HG02571 (cell line): ENCODE measurements around the gene TSPAN7.

Experiments
- ATAC-seq: cut with Tn5 transposase; IDR thresholded peaks from one replicate; pipeline ENCODE4 v1.9.1; 2021; ENCODE audit warnings: mild to moderate bottlenecking, moderate library complexity; ENCODE audit not compliant: unreplicated experiment

The TSPAN7 gene

GRCh38 chrX:38641197-38641596 is 79.9 kb downstream of the TSPAN7 start:
- ATAC-seq = no peak

- ATAC-seq = no peak
Measured at GRCh38 chrX:38643903-38644302, 82.6 kb downstream of the TSPAN7 start.

- ATAC-seq = no peak
Measured at GRCh38 chrX:38646129-38646528, 84.8 kb downstream of the TSPAN7 start.

- ATAC-seq = no peak
Measured at GRCh38 chrX:38649221-38649620, 87.9 kb downstream of the TSPAN7 start.

- no peak for ATAC-seq
Measured at GRCh38 chrX:38649674-38650647, 88.6 kb downstream of the TSPAN7 start.

- ATAC-seq = no peak
Measured at GRCh38 chrX:38651625-38652601, 90.6 kb downstream of the TSPAN7 start.

- no peak for ATAC-seq
Measured at GRCh38 chrX:38652934-38653442, 91.6 kb downstream of the TSPAN7 start.

GRCh38 chrX:38654302-38654701 is 93.0 kb downstream of the TSPAN7 start:
- no peak for ATAC-seq

GRCh38 chrX:38656350-38656915 is 95.1 kb downstream of the TSPAN7 start:
- ATAC-seq = no peak

- ATAC-seq = no peak
Measured at GRCh38 chrX:38657562-38657961, 96.2 kb downstream of the TSPAN7 start.

- no peak for ATAC-seq
Measured at GRCh38 chrX:38660395-38661102, 99.2 kb downstream of the TSPAN7 start.

- ATAC-seq = no peak
Measured at GRCh38 chrX:38661103-38661441, 99.7 kb downstream of the TSPAN7 start.

GRCh38 chrX:38661561-38661960 is 100.2 kb downstream of the TSPAN7 start:
- ATAC-seq = peak; percentile 52

GRCh38 chrX:38662640-38663039 is 101.3 kb downstream of the TSPAN7 start:
- ATAC-seq = no peak

GRCh38 chrX:38664285-38664684 is 102.9 kb downstream of the TSPAN7 start:
- ATAC-seq = no peak

GRCh38 chrX:38666909-38667308 is 105.6 kb downstream of the TSPAN7 start:
- no peak for ATAC-seq

- no peak for ATAC-seq
Measured at GRCh38 chrX:38668771-38669170, 107.4 kb downstream of the TSPAN7 start.

GRCh38 chrX:38669428-38669827 is 108.1 kb downstream of the TSPAN7 start:
- ATAC-seq = no peak

GRCh38 chrX:38672646-38673045 is 111.3 kb downstream of the TSPAN7 start:
- ATAC-seq = no peak

GRCh38 chrX:38675856-38676255 is 114.5 kb downstream of the TSPAN7 start:
- no peak for ATAC-seq
